ENCODE results near the gene SPDYE16. TPM values are rescaled to one million over a fixed set of nuclear protein-coding genes. Genes with fewer than 3 reads are reported as not detected.
"Not testable (repeated sequence)": the region's sequence is repeated elsewhere in the genome, so short reads cannot be mapped to it uniquely, and the experiment has no call there.

The SPDYE16 gene
- total and polyA plus RNA-seq, 2 experiments from 2014 or later = 0.53 TPM; not detected in 1

DNA sequence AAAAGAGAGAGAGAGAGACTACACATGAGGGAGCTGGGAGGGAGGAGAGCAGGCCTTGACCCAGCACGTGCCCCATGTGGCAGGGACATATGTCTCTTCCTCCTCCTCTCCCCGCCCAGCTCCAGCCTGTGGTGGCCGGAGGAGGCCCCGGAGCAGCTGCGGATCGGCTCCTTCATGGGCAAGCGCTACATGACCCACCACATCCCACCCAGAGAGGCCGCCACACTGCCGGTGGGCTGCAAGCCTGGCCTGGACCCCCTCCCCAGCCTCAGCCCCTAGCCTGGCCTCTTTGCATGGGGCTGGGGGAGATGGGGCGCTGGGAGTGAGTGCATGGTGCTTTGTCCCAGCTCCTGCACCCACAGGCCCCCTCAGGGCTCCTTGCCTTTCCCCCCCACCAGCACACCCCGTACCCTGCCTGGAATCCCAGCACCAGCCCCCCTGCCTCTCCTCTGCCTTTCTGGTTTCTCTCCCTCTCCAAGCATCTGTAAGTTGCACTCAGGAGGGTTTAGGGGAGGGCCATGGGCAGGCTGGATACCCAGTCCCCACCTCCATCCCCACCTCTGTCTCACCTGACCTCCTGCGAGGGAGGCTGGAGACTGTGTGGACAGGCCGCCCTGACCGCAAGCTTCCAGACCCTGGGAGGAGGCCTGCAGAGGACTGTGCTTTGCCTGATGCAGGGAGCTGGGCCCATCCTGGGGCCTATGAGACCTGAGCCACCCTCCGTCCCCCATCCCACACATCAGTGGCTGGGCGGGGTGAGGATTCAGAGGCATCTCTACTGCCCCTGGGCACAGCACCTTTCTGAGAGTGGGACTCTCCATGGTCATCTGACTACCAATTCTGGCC lies 27.9 kb downstream of the SPDYE16 start:
- Histone ChIP-seq H3K27me3 (replicated peaks; ENCODE audit: insufficient read depth) (no peaks in the 10 kb centered on the region), H3K4me3 (no peak overlapping the region), H3K36me3 (ENCODE audit: low read depth) (no peaks in the 10 kb centered on the region), H3K4me2 (ENCODE audit: unreplicated experiment) (no peak overlapping the region), H3K79me2 (ENCODE audit: insufficient read depth) (no peaks in the 10 kb centered on the region), H4K20me1 (ENCODE audit: insufficient read depth) (no peaks in the 10 kb centered on the region), H3K27ac (no peak overlapping the region), H3K9me2 (ENCODE audit: insufficient read depth) (no peaks in the 10 kb centered on the region), H3F3A (ENCODE audit: insufficient read depth) (no peaks in the 10 kb centered on the region), H3K4me1 (ENCODE audit: insufficient read depth) (no peaks in the 10 kb centered on the region), H2AFZ (no peak overlapping the region), H3K9ac (no peak overlapping the region), H3K9me3 (ENCODE audit: low read depth) (no peaks in the 10 kb centered on the region)
- 73 to 75% methylated on average over 9 to 14 of the region's 16 CpGs for WGBS, 2 experiments (ENCODE audit: low coverage in 1 of 2, low lambda C conversion rate in 2 of 2, missing lambda C conversion rate in 2 of 2)
- TF ChIP-seq EZH2 (IDR thresholded peaks at IDR 0.05; ENCODE audit: insufficient read depth, poor library complexity, severe bottlenecking) = no peak
- no peak for TF ChIP-seq EZH2phosphoT487 (IDR thresholded peaks at IDR 0.05; ENCODE audit: insufficient read depth, low read depth)
- in situ Hi-C loops (cut with MboI) = no loop called here
- DNase-seq = no peak

DNA sequence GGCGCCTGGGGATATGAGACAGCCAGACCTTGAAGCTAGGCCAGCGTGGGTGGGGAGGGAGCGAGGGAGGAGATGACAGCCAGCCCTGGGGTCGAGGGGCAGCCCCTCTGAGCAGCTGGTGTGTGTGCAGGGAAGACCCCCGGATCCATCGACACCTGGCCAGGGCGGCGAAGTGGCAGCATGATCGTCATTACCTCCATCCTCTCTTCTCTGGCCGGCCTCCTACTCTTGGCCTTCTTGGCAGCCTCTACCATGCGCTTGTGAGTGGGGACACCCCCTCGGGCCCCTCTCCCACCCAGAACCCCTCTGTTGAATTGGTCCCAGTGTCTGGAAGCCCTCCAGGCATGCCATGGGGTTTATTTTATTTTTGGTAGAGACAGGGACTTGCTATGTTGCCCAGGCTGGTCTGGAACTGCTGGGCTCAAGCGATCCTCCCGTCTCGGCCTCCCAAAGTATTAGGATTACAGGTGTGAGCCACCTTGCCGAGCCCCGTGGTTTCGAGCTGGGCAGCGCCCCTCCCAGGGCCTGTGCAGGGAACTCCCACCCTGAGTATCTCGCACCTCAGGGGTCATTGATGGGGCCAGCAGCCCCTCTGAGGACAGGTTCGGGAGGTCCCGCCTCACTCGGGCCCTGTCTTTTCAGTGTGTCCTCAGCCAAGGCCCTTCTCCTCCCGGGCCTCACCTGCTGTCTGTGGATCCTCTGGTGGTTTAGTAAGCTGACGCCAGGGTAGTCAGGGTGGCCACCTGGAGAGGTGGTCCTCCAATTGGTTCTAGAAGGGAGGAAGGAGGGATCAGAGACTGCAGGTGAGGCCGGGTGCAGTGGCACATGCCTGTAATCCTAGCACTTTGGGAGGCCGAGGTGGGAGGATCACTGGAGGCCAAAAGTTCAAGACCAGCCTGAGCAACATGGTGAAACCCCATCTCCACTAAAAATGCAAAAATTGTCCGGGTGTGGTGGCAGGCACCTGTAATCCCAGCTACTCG lies 29.0 kb downstream of the SPDYE16 start:
- Histone ChIP-seq H3K27me3 (replicated peaks; ENCODE audit: insufficient read depth) (no peaks in the 10 kb centered on the region), H2AFZ (no peak overlapping the region), H3K36me3 (ENCODE audit: low read depth) (no peaks in the 10 kb centered on the region), H3K9me3 (ENCODE audit: low read depth) (no peaks in the 10 kb centered on the region), H3K9me2 (ENCODE audit: insufficient read depth) (no peaks in the 10 kb centered on the region), H3F3A (ENCODE audit: insufficient read depth) (no peaks in the 10 kb centered on the region), H3K27ac (no peak overlapping the region), H3K4me1 (ENCODE audit: insufficient read depth) (no peaks in the 10 kb centered on the region), H3K9ac (no peak overlapping the region), H4K20me1 (ENCODE audit: insufficient read depth) (no peaks in the 10 kb centered on the region), H3K79me2 (ENCODE audit: insufficient read depth) (no peaks in the 10 kb centered on the region), H3K4me2 (ENCODE audit: unreplicated experiment) (no peak overlapping the region), H3K4me3 (no peak overlapping the region)
- 69 to 76% methylated on average over 22 to 29 of the region's 29 CpGs for WGBS, 2 experiments (ENCODE audit: low coverage in 1 of 2, low lambda C conversion rate in 2 of 2, missing lambda C conversion rate in 2 of 2)
- TF ChIP-seq EZH2 (IDR thresholded peaks at IDR 0.05; ENCODE audit: insufficient read depth, poor library complexity, severe bottlenecking) (no peak), EZH2phosphoT487 (IDR thresholded peaks at IDR 0.05; ENCODE audit: insufficient read depth, low read depth) (no peak)
- no peak for DNase-seq
- in situ Hi-C loops (cut with MboI) = no loop called here

DNA sequence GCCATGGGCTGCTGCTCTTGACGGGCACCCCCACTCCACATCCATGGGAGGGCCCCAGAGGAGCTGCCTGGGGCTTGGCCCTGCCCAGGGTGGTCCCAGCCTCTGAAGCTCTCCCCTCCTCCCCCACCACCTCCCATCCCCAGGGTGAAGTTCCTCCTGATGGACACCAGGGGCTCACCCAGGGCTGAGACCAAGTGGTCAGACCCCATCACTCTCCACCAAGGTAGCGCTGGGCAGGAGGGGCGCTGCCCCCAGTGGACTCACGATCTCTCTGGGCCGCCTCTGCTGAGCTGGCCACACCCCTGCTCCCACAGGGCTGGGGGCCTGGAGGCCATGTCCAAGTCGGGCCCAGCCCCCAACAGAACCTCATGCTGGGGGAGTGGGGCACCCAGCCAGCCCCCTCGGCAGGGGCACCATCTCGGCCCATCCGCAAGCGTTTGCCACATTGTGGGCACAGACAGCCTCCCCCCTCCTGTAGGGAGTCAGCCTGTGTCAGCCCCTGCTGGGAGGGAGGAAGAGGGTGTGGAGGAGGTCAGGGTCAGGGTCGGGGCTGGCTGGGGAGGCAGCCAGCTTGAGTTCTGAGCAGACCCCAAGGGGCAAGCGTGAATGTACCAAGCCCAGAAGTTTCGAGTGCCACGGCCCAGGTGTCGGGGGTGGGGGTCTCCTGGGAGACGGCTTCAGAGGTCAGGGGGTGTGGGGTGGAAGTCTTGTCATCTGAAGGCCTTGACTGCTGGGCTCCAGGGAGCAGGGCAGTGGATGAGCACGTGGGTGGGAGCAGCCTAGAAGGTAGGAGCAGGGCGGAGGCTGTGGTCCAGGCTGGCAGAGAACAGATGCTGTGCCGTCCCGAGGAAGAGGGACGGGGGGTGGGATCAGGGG lies 29.9 kb downstream of the SPDYE16 start:
- Histone ChIP-seq H3K27ac (no peak overlapping the region), H2AFZ (no peak overlapping the region), H3F3A (ENCODE audit: insufficient read depth) (no peaks in the 10 kb centered on the region), H3K9ac (no peak overlapping the region), H3K4me3 (no peak overlapping the region), H4K20me1 (ENCODE audit: insufficient read depth) (no peaks in the 10 kb centered on the region), H3K4me1 (ENCODE audit: insufficient read depth) (no peaks in the 10 kb centered on the region), H3K9me2 (ENCODE audit: insufficient read depth) (no peaks in the 10 kb centered on the region), H3K4me2 (ENCODE audit: unreplicated experiment) (no peak overlapping the region), H3K9me3 (ENCODE audit: low read depth) (no peaks in the 10 kb centered on the region), H3K79me2 (ENCODE audit: insufficient read depth) (no peaks in the 10 kb centered on the region), H3K27me3 (replicated peaks; ENCODE audit: insufficient read depth) (no peaks in the 10 kb centered on the region), H3K36me3 (ENCODE audit: low read depth) (no peaks in the 10 kb centered on the region)
- DNase-seq = peak; percentile 34
- no peak for TF ChIP-seq EZH2phosphoT487 (IDR thresholded peaks at IDR 0.05; ENCODE audit: insufficient read depth, low read depth)
- no peak for TF ChIP-seq EZH2 (IDR thresholded peaks at IDR 0.05; ENCODE audit: insufficient read depth, poor library complexity, severe bottlenecking)
- WGBS, 2 experiments (ENCODE audit: low coverage in 1 of 2, low lambda C conversion rate in 2 of 2, missing lambda C conversion rate in 2 of 2) = 43 to 45% methylated on average over 15 to 21 of the region's 21 CpGs
- in situ Hi-C loops (cut with MboI) = no loop called here

DNA sequence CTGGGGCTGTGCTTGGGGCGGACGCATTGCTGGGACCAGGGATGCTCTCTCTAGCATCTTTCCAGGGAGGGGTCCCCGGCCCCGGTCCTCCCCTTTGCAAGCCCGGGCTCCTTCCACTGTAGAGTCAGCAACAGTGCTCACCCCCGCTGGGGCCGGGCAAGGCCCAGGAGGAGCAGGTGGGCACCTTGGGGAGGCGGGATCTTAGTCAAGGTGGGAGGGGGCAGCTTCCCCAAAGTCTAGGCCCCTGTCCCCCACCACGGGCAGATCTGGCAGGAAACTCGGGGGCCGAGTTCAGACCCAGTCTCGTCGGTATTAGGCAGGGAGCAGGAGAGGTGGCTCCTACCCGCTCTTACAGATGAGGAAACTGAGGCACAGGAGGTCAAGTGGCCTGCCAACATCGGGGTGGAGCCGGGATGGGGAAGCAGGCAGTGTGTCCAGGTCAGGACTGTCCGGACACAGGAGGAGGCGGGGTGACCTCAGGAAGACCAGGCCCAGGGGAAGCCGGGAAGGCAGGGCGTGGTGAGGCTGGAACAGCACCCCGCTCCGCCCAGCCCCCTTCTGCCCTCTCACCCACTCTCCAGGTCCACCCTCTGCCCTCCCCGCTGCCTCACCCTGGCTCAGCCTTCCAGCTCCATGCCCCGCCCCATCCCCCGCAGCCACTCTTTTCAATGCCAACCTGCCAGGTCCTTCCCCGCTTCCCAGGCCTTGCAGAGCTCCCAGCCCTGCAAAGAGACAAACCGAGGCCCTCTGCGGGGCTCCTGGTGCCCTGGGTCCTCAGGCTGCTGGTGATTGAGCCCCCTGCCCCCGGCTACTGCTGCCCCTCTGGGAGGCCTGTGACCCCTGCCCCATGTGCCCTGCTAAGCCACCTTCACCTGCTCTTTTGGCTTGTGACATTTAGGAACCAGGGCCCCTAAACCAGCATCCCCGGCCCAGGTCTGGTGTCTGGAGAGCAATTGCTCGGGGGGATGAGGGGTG lies 30.9 kb downstream of the SPDYE16 start:
- H3F3A ChIP-seq (ENCODE audit: insufficient read depth); H3K36me3 ChIP-seq (ENCODE audit: low read depth); in situ Hi-C loops (cut with MboI); H4K20me1 ChIP-seq (ENCODE audit: insufficient read depth); H3K9ac ChIP-seq; H3K27me3 ChIP-seq (replicated peaks; ENCODE audit: insufficient read depth); H3K4me1 ChIP-seq (ENCODE audit: insufficient read depth); H3K79me2 ChIP-seq (ENCODE audit: insufficient read depth); DNase-seq; H3K27ac ChIP-seq; H2AFZ ChIP-seq; H3K9me2 ChIP-seq (ENCODE audit: insufficient read depth); H3K4me2 ChIP-seq (ENCODE audit: unreplicated experiment); H3K9me3 ChIP-seq (ENCODE audit: low read depth); H3K4me3 ChIP-seq: not testable (repeated sequence)
- 20 to 81% methylated on average over 1 to 7 of the region's 31 CpGs for WGBS, 2 experiments (ENCODE audit: low coverage in 1 of 2, low lambda C conversion rate in 2 of 2, missing lambda C conversion rate in 2 of 2)

DNA sequence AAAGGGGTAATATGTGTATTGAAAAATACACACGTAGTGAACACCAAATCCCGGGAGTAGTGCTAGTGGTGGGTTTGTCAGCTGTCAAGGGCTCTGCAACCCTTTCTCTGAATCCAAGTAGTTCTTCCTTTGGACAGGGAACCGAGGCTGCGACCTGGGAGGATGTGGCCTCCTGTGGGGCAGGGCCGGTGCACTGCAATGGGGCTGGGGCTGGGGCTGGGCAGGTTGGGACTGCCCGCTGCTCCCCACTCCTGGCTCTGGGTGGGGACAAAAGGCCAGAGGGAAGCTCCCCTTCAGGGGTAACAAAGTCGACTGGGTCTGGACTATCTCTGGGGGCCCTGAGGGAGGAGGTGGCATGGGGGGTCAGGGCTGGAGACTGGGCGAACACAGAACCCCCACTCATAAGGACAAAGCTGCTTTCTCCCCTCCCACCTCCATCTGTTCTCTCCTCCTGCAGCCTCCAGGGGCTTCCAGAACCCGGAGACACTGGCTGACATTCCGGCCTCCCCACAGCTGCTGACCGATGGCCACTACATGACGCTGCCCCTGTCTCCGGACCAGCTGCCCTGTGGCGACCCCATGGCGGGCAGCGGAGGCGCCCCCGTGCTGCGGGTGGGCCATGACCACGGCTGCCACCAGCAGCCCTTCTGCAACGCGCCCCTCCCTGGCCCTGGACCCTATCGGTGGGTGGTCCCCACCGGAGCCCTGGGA lies 31.7 kb downstream of the SPDYE16 start:
- H4K20me1 ChIP-seq (ENCODE audit: insufficient read depth); H2AFZ ChIP-seq; H3K79me2 ChIP-seq (ENCODE audit: insufficient read depth); in situ Hi-C loops (cut with MboI); H3K4me2 ChIP-seq (ENCODE audit: unreplicated experiment); H3K9me2 ChIP-seq (ENCODE audit: insufficient read depth); H3K27me3 ChIP-seq (replicated peaks; ENCODE audit: insufficient read depth); H3K4me3 ChIP-seq; H3K4me1 ChIP-seq (ENCODE audit: insufficient read depth); H3K9me3 ChIP-seq (ENCODE audit: low read depth); DNase-seq; H3K27ac ChIP-seq; H3F3A ChIP-seq (ENCODE audit: insufficient read depth); H3K36me3 ChIP-seq (ENCODE audit: low read depth); H3K9ac ChIP-seq: not testable (repeated sequence)
- 54 to 62% methylated on average over 7 to 16 of the region's 24 CpGs for WGBS, 2 experiments (ENCODE audit: low coverage in 1 of 2, low lambda C conversion rate in 2 of 2, missing lambda C conversion rate in 2 of 2)

All from GM23248 (cell line).